ENCODE measurements around the gene SPATA32.

SPATA32 gene

DNA sequence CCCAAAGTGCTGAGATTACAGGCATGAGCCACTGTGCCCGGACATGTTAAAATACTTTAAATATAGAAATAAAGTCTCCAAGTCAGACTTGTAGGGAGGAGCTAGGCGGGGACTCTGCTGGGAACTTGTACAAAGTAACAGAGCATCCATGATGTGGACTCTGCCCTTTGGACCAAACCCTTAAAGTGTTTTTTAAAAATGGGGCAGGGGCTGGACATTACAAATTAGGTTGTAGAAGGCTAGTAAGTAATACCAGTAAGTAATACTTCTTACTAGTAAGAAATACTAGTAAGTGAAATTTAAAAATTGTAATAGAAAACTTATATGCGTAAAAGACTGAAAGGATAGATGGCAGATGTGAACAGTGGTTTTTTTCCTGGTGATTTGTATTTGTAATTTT is 9.7 kb upstream of the SPATA32 start:
- TF ChIP-seq ISL1 (CRISPR knock-in tag; IDR thresholded peaks at IDR 0.05) (no peak), RARB (CRISPR knock-in tag; IDR thresholded peaks at IDR 0.05) (no peak), SNAI2 (CRISPR knock-in tag; IDR thresholded peaks at IDR 0.05) (no peak), ZFP30 (CRISPR knock-in tag; IDR thresholded peaks at IDR 0.05) (no peak), POU6F1 (CRISPR knock-in tag; IDR thresholded peaks at IDR 0.05; ENCODE audit: borderline replicate concordance, low read depth) (no peak), ZNF8 (CRISPR knock-in tag; IDR thresholded peaks at IDR 0.05) (no peak), ESRRG (CRISPR knock-in tag; IDR thresholded peaks at IDR 0.05) (no peak), GLIS3 (CRISPR knock-in tag; IDR thresholded peaks at IDR 0.05) (no peak)
- TF ChIP-seq, protein P1, sequence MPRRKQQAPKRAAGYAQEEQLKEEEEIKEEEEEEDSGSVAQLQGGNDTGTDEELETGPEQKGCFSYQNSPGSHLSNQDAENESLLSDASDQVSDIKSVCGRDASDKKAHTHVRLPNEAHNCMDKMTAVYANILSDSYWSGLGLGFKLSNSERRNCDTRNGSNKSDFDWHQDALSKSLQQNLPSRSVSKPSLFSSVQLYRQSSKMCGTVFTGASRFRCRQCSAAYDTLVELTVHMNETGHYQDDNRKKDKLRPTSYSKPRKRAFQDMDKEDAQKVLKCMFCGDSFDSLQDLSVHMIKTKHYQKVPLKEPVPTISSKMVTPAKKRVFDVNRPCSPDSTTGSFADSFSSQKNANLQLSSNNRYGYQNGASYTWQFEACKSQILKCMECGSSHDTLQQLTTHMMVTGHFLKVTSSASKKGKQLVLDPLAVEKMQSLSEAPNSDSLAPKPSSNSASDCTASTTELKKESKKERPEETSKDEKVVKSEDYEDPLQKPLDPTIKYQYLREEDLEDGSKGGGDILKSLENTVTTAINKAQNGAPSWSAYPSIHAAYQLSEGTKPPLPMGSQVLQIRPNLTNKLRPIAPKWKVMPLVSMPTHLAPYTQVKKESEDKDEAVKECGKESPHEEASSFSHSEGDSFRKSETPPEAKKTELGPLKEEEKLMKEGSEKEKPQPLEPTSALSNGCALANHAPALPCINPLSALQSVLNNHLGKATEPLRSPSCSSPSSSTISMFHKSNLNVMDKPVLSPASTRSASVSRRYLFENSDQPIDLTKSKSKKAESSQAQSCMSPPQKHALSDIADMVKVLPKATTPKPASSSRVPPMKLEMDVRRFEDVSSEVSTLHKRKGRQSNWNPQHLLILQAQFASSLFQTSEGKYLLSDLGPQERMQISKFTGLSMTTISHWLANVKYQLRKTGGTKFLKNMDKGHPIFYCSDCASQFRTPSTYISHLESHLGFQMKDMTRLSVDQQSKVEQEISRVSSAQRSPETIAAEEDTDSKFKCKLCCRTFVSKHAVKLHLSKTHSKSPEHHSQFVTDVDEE (CRISPR knock-in tag; IDR thresholded peaks at IDR 0.05), result no peak

DNA sequence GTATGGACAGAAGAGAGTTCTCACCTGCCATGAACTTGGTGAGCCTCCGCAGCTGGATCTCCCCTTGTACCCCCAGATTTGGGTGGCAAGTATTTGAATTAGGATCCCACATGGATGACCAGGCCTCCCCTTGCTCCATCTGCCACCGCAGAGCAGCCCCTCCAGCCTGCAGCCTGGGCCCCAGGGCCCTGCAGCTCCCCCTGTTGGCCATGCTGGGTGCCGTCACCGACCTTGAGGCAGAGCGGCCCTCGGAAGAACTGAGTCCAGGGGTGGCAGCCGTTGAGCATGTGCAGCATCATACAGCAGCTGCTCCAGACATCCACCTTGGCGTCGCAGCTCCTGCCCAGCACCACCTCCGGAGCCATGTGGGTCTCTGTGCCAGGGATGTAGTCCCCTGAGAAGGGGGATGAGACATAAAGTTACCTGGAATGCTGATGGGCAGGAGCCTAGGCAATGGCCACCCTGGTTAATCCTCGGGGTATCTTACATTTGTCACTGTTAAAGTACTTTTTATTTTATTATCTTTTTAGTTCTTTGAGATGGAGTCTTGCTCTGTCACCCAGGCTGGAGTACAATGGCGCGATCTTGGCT is 9.0 kb upstream of the SPATA32 start:
- ATAC-seq, result peak; percentile 33; the same call in 2 of the 3 replicates

More for the DNA sequence above, 9.7 kb upstream of the SPATA32 start:
- ATAC-seq, result no peak

More for the DNA sequence above, 9.0 kb upstream of the SPATA32 start:
- TF ChIP-seq OSR1 (CRISPR knock-in tag; IDR thresholded peaks at IDR 0.05) (no peak), ZC3H10 (CRISPR knock-in tag; IDR thresholded peaks at IDR 0.05) (no peak), ZFP3 (CRISPR knock-in tag; IDR thresholded peaks at IDR 0.05) (no peak), ISL1 (CRISPR knock-in tag; IDR thresholded peaks at IDR 0.05) (no peak), TOX (CRISPR knock-in tag; IDR thresholded peaks at IDR 0.05; ENCODE audit: borderline replicate concordance) (no peak), GLIS3 (CRISPR knock-in tag; IDR thresholded peaks at IDR 0.05) (no peak), PPARA (CRISPR knock-in tag; IDR thresholded peaks at IDR 0.05; ENCODE audit: borderline replicate concordance) (no peak), POU6F1 (CRISPR knock-in tag; IDR thresholded peaks at IDR 0.05; ENCODE audit: borderline replicate concordance, low read depth) (no peak), RARB (CRISPR knock-in tag; IDR thresholded peaks at IDR 0.05) (no peak), ARNTL (CRISPR knock-in tag; IDR thresholded peaks at IDR 0.05; ENCODE audit: borderline replicate concordance, low read depth) (no peak)
- TF ChIP-seq, protein P1 (CRISPR knock-in tag; IDR thresholded peaks at IDR 0.05), result no peak
- TF ChIP-seq, protein P2, sequence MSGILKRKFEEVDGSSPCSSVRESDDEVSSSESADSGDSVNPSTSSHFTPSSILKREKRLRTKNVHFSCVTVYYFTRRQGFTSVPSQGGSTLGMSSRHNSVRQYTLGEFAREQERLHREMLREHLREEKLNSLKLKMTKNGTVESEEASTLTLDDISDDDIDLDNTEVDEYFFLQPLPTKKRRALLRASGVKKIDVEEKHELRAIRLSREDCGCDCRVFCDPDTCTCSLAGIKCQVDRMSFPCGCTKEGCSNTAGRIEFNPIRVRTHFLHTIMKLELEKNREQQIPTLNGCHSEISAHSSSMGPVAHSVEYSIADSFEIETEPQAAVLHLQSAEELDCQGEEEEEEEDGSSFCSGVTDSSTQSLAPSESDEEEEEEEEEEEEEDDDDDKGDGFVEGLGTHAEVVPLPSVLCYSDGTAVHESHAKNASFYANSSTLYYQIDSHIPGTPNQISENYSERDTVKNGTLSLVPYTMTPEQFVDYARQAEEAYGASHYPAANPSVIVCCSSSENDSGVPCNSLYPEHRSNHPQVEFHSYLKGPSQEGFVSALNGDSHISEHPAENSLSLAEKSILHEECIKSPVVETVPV (CRISPR knock-in tag; IDR thresholded peaks at IDR 0.05), result no peak
- TF ChIP-seq, protein P3, sequence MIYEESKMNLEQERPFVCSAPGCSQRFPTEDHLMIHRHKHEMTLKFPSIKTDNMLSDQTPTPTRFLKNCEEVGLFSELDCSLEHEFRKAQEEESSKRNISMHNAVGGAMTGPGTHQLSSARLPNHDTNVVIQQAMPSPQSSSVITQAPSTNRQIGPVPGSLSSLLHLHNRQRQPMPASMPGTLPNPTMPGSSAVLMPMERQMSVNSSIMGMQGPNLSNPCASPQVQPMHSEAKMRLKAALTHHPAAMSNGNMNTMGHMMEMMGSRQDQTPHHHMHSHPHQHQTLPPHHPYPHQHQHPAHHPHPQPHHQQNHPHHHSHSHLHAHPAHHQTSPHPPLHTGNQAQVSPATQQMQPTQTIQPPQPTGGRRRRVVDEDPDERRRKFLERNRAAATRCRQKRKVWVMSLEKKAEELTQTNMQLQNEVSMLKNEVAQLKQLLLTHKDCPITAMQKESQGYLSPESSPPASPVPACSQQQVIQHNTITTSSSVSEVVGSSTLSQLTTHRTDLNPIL (CRISPR knock-in tag; IDR thresholded peaks at IDR 0.05; ENCODE audit: low read depth), result no peak

Measured in SK-N-SH treated with all-trans-retinoic acid at 6 μM for 48 hours (cell line).